Measurements from ENCODE around the gene COL23A1. TPM values are rescaled to one million over a fixed set of nuclear protein-coding genes. Genes with fewer than 3 reads are reported as not detected.

The COL23A1 gene
- total RNA-seq, 4 donors from 2014 or later: 0.83 to 1.8 (median 1.5) TPM

GRCh38 chr5:178366998-178367735 lies 223.0 kb downstream of the COL23A1 start:
- DNase-seq (ENCODE audit: extremely low spot score): no peak
- WGBS: 89% methylated on average over 17 of the region's 21 CpGs

GRCh38 chr5:178365501-178366440 lies 224.4 kb downstream of the COL23A1 start:
- H3K36me3 ChIP-seq: no peaks in the 10 kb centered on the region
- H3K4me1 ChIP-seq: no peaks in the 10 kb centered on the region
- H3K27ac ChIP-seq (replicated peaks in 1 of 4): no peak overlapping the region
- H3K27me3 ChIP-seq: no peaks in the 10 kb centered on the region
- peaks cover 0 to 3% (median 0%) of the 10 kb centered on the region in 4 donors for H3K9me3 ChIP-seq
- intact Hi-C loops (cut with DNase I): no loop called here
- 93% methylated on average over 22 of the region's 27 CpGs for WGBS
- TF ChIP-seq CTCF (IDR thresholded peaks at IDR 0.05) (no peak), POLR2A (IDR thresholded peaks at IDR 0.05; ENCODE audit: low read depth) (no peak)
- DNase-seq (ENCODE audit: extremely low spot score): no peak
- no peak overlapping the region for H3K4me3 ChIP-seq

More at GRCh38 chr5:178366998-178367735, 223.0 kb downstream of the COL23A1 start:
- peaks cover 0 to 13% (median 12%) of the 10 kb centered on the region in 4 donors for H3K4me1 ChIP-seq
- H3K36me3 ChIP-seq: no peaks in the 10 kb centered on the region
- TF ChIP-seq POLR2AphosphoS5 (IDR thresholded peaks at IDR 0.05): no peak
- no peak for TF ChIP-seq POLR2A (IDR thresholded peaks at IDR 0.05; ENCODE audit: low read depth)
- TF ChIP-seq CTCF (IDR thresholded peaks at IDR 0.05): no peak
- no peak for TF ChIP-seq EP300 (IDR thresholded peaks at IDR 0.05)
- intact Hi-C loops (cut with DNase I): no loop called here
- peaks cover 0 to 3% (median 0%) of the 10 kb centered on the region in 4 donors for H3K9me3 ChIP-seq
- H3K4me3 ChIP-seq: no peak overlapping the region
- H3K27me3 ChIP-seq: no peaks in the 10 kb centered on the region
- no peak overlapping the region for H3K27ac ChIP-seq (replicated peaks in 1 of 4)

- no peak for TF ChIP-seq CTCF (IDR thresholded peaks at IDR 0.05)
- no peak for TF ChIP-seq POLR2A (IDR thresholded peaks at IDR 0.05; ENCODE audit: low read depth)
- no peak for TF ChIP-seq EP300 (IDR thresholded peaks at IDR 0.05)
- WGBS: 98% methylated on average over 6 of the region's 7 CpGs
- Histone ChIP-seq H3K36me3 (no peaks in the 10 kb centered on the region), H3K9me3 (no peaks in the 10 kb centered on the region), H3K4me3 (no peak overlapping the region), H3K27ac (replicated peaks in 1 of 4) (no peak overlapping the region), H3K4me1 (no peaks in the 10 kb centered on the region), H3K27me3 (no peaks in the 10 kb centered on the region)
- intact Hi-C loops (cut with DNase I): no loop called here
- no peak for DNase-seq (ENCODE audit: extremely low spot score)
These were observed 225.9 kb downstream of the COL23A1 start for GRCh38 chr5:178364326-178364675.

- H3K27me3 ChIP-seq: no peaks in the 10 kb centered on the region
- H3K4me1 ChIP-seq: no peaks in the 10 kb centered on the region
- H3K27ac ChIP-seq (replicated peaks in 1 of 4): no peak overlapping the region
- no peak overlapping the region for H3K4me3 ChIP-seq
- DNase-seq (ENCODE audit: extremely low spot score): no peak
- 83% methylated on average over 25 of the region's 25 CpGs for WGBS
- no peaks in the 10 kb centered on the region for H3K36me3 ChIP-seq
- no peak for TF ChIP-seq CTCF (IDR thresholded peaks at IDR 0.05)
- TF ChIP-seq POLR2A (IDR thresholded peaks at IDR 0.05; ENCODE audit: low read depth): no peak
- TF ChIP-seq EP300 (IDR thresholded peaks at IDR 0.05): no peak
- no peak for TF ChIP-seq POLR2AphosphoS5 (IDR thresholded peaks at IDR 0.05)
- intact Hi-C loops (cut with DNase I): no loop called here
- no peaks in the 10 kb centered on the region for H3K9me3 ChIP-seq
These were observed 226.5 kb downstream of the COL23A1 start for GRCh38 chr5:178363501-178364325.
